Panc1 (cell line): Measurements from ENCODE around the gene BEND4.

Source experiments
- CTCF ChIP-seq: fragments of 450-650 bp; IDR thresholded peaks from 2 replicates; pipeline ENCODE4 v1.5.1; 2017; ENCODE audit warnings: mild to moderate bottlenecking
- POLR2AphosphoS5 ChIP-seq: IDR thresholded peaks from 2 replicates; pipeline ENCODE4 v1.6.1; 2012; ENCODE audit warnings: mild to moderate bottlenecking, low read depth, low read length, moderate library complexity
- REST ChIP-seq, 2 experiments: IDR thresholded peaks; 2 replicates each; pipeline ENCODE4 v1.6.1; 2011 to 2012; ENCODE audit warnings: low read depth in 2 of 2, control low read depth in 1 of 2, low read length in 1 of 2, mild to moderate bottlenecking in 1 of 2, moderate library complexity in 1 of 2; ENCODE audit not compliant: insufficient read depth in 1 of 2
- SIN3A ChIP-seq: IDR thresholded peaks from 2 replicates; pipeline ENCODE4 v1.6.1; 2012; ENCODE audit warnings: low read depth, mild to moderate bottlenecking, low read length, moderate library complexity, borderline replicate concordance; ENCODE audit not compliant: insufficient read depth
- TCF7L2 ChIP-seq: IDR thresholded peaks from 2 replicates; pipeline ENCODE4 v1.6.1; 2011; ENCODE audit warnings: mild to moderate bottlenecking, low read depth, low read length, inconsistent platforms

- no peak for TF ChIP-seq CTCF
- no peak for TF ChIP-seq POLR2AphosphoS5
- TF ChIP-seq REST (IDR thresholded peaks at IDR 0.05; ENCODE audit: insufficient read depth in 1 of 2, low read depth in 2 of 2, low read length in 1 of 2) = no peak
- no peak for TF ChIP-seq TCF7L2
- TF ChIP-seq SIN3A = no peak
These were observed 78.2 kb downstream of the BEND4 start for GRCh38 chr4:42074294-42074693.
